GM12878 (cell line): ENCODE measurements around the gene G2E3.

Source experiments
- CEBPB ChIP-seq, 2 experiments: fragments of 150-350 bp in 1 of 2; IDR thresholded peaks; 2 replicates each; pipeline ENCODE4 v1.6.1; 2012 to 2014; ENCODE audit warnings: low read depth in 2 of 2, low read length in 2 of 2, borderline replicate concordance in 1 of 2, inconsistent platforms in 1 of 2
- CREM ChIP-seq: IDR thresholded peaks from 2 replicates; pipeline ENCODE4 v1.6.1; 2014; ENCODE audit warnings: antibody characterized with exemption, low read depth
- EGR1 ChIP-seq, 2 experiments: IDR thresholded peaks; 1 replicate in 1 of 2; 2 replicates in 1 of 2; pipeline ENCODE4 v1.6.1; 2011 to 2012; ENCODE audit warnings: low read depth in 2 of 2, low read length in 2 of 2, borderline replicate concordance in 1 of 2, mild to moderate bottlenecking in 1 of 2, moderate library complexity in 1 of 2
- EP300 ChIP-seq, 2 experiments: fragments of 150-350 bp in 1 of 2; IDR thresholded peaks; 2 replicates each; pipeline ENCODE4 v1.6.1; 2011 to 2012; ENCODE audit warnings: low read depth in 2 of 2, low read length in 2 of 2, borderline replicate concordance in 1 of 2, improper control_type of control experiment in 1 of 2, inconsistent platforms in 1 of 2; ENCODE audit not compliant: control insufficient read depth in 1 of 2
- EZH2 ChIP-seq: IDR thresholded peaks from 2 replicates; pipeline ENCODE4 v1.6.1; 2012; ENCODE audit warnings: low read depth, mild to moderate bottlenecking, control low read depth, inconsistent platforms, low read length, borderline replicate concordance; ENCODE audit not compliant: control insufficient read depth
- GABPA ChIP-seq: IDR thresholded peaks from 2 replicates; pipeline ENCODE4 v1.6.1; 2014; ENCODE audit warnings: antibody characterized with exemption, low read depth, mild to moderate bottlenecking, inconsistent platforms
- KLF5 ChIP-seq: fragments of 450-650 bp; IDR thresholded peaks from 2 replicates; pipeline ENCODE4 v1.6.1; 2014; ENCODE audit warnings: mild to moderate bottlenecking; ENCODE audit not compliant: partially characterized antibody
- POLR2AphosphoS5 ChIP-seq: IDR thresholded peaks from 2 replicates; pipeline ENCODE4 v1.6.1; 2011; ENCODE audit warnings: mild to moderate bottlenecking, low read length, inconsistent platforms
- SMAD1 ChIP-seq: fragments of 450-650 bp; IDR thresholded peaks from 2 replicates; pipeline ENCODE4 v1.6.1; 2018; ENCODE audit warnings: mild to moderate bottlenecking, low read depth; ENCODE audit not compliant: partially characterized antibody
- SPI1 ChIP-seq: IDR thresholded peaks from 2 replicates; pipeline ENCODE4 v1.6.1; 2011; ENCODE audit warnings: low read depth, mild to moderate bottlenecking, low read length, moderate library complexity, borderline replicate concordance; ENCODE audit not compliant: insufficient read depth
- TAF1 ChIP-seq: IDR thresholded peaks from 2 replicates; pipeline ENCODE4 v1.6.1; 2011; ENCODE audit warnings: mild to moderate bottlenecking, low read depth, low read length, borderline replicate concordance
- TF ChIP-seq, protein P1 (sequence below), 3 experiments: IDR thresholded peaks in 2 of 3; conservative IDR thresholded peaks in 1 of 3; 2 replicates each; pipeline ENCODE4 v1.5.1; 2011; ENCODE audit warnings: low read depth in 3 of 3, low read length in 3 of 3, mild to moderate bottlenecking in 3 of 3, control low read depth in 2 of 3, moderate library complexity in 2 of 3, inconsistent platforms in 1 of 3, mixed read lengths in 1 of 3; ENCODE audit not compliant: control insufficient read depth in 2 of 3, insufficient read depth in 1 of 3; ENCODE audit errors: extremely low read depth in 1 of 3
- TF ChIP-seq, protein P2 (sequence below): IDR thresholded peaks from 2 replicates; pipeline ENCODE4 v1.6.1; 2011; ENCODE audit warnings: borderline replicate concordance, low read depth, mild to moderate bottlenecking, moderate library complexity, low read length; ENCODE audit not compliant: insufficient read depth, poor library complexity, severe bottlenecking
- TF ChIP-seq, protein P3 (sequence below): fragments of 450-650 bp; IDR thresholded peaks from 2 replicates; pipeline ENCODE4 v1.6.1; 2017; ENCODE audit warnings: mild to moderate bottlenecking, moderate library complexity

DNA sequence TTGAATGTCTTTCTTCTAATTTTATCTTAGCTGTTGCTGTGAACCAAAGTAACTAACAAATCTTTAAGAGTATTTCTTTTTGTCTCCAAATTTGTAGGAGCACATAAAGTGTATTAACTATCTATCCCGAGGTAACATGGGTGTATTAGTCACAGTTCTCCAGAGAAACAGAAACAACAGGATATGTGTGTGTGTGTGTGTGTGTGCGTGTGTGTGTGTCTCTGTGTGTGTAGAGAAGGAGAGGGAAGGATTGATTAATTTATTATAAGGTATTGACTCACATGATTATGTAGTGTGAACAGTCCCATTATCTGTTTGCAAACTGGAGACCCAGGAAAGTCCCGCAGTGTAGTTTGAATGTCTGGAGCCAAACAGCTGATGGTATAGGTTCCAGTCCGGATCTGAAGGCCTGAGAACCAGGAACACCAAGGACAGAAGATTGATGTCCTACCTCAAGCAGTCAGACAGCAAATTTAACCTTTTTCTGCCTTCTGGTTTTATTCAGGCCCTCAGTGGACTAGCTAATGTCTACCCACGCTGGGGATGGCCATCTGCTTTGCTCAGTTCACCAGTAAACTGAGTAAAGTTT lies 14.4 kb downstream of the G2E3 start:
- TF ChIP-seq GABPA (no peak), SMAD1 (no peak), EGR1 (IDR thresholded peaks at IDR 0.05; ENCODE audit: borderline replicate concordance in 1 of 2, low read depth in 2 of 2, low read length in 2 of 2) (no peak), CEBPB (IDR thresholded peaks at IDR 0.05; ENCODE audit: borderline replicate concordance in 1 of 2, low read depth in 2 of 2, low read length in 2 of 2) (no peak), SPI1 (no peak), TAF1 (no peak), EP300 (IDR thresholded peaks at IDR 0.05; ENCODE audit: borderline replicate concordance in 1 of 2, control insufficient read depth in 1 of 2, low read depth in 2 of 2, low read length in 2 of 2) (no peak), EZH2 (no peak), POLR2AphosphoS5 (no peak), CREM (no peak), KLF5 (no peak)
- TF ChIP-seq, protein P1, sequence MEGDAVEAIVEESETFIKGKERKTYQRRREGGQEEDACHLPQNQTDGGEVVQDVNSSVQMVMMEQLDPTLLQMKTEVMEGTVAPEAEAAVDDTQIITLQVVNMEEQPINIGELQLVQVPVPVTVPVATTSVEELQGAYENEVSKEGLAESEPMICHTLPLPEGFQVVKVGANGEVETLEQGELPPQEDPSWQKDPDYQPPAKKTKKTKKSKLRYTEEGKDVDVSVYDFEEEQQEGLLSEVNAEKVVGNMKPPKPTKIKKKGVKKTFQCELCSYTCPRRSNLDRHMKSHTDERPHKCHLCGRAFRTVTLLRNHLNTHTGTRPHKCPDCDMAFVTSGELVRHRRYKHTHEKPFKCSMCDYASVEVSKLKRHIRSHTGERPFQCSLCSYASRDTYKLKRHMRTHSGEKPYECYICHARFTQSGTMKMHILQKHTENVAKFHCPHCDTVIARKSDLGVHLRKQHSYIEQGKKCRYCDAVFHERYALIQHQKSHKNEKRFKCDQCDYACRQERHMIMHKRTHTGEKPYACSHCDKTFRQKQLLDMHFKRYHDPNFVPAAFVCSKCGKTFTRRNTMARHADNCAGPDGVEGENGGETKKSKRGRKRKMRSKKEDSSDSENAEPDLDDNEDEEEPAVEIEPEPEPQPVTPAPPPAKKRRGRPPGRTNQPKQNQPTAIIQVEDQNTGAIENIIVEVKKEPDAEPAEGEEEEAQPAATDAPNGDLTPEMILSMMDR (IDR thresholded peaks at IDR 0.05 in 2 of 3, conservative IDR thresholded peaks at IDR 0.05 in 1 of 3; ENCODE audit: control insufficient read depth in 2 of 3, extremely low read depth in 1 of 3, insufficient read depth in 1 of 3, low read depth in 3 of 3, low read length in 3 of 3): no peak
- TF ChIP-seq, protein P2, sequence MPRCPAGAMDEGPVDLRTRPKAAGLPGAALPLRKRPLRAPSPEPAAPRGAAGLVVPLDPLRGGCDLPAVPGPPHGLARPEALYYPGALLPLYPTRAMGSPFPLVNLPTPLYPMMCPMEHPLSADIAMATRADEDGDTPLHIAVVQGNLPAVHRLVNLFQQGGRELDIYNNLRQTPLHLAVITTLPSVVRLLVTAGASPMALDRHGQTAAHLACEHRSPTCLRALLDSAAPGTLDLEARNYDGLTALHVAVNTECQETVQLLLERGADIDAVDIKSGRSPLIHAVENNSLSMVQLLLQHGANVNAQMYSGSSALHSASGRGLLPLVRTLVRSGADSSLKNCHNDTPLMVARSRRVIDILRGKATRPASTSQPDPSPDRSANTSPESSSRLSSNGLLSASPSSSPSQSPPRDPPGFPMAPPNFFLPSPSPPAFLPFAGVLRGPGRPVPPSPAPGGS: no peak
- TF ChIP-seq, protein P3, sequence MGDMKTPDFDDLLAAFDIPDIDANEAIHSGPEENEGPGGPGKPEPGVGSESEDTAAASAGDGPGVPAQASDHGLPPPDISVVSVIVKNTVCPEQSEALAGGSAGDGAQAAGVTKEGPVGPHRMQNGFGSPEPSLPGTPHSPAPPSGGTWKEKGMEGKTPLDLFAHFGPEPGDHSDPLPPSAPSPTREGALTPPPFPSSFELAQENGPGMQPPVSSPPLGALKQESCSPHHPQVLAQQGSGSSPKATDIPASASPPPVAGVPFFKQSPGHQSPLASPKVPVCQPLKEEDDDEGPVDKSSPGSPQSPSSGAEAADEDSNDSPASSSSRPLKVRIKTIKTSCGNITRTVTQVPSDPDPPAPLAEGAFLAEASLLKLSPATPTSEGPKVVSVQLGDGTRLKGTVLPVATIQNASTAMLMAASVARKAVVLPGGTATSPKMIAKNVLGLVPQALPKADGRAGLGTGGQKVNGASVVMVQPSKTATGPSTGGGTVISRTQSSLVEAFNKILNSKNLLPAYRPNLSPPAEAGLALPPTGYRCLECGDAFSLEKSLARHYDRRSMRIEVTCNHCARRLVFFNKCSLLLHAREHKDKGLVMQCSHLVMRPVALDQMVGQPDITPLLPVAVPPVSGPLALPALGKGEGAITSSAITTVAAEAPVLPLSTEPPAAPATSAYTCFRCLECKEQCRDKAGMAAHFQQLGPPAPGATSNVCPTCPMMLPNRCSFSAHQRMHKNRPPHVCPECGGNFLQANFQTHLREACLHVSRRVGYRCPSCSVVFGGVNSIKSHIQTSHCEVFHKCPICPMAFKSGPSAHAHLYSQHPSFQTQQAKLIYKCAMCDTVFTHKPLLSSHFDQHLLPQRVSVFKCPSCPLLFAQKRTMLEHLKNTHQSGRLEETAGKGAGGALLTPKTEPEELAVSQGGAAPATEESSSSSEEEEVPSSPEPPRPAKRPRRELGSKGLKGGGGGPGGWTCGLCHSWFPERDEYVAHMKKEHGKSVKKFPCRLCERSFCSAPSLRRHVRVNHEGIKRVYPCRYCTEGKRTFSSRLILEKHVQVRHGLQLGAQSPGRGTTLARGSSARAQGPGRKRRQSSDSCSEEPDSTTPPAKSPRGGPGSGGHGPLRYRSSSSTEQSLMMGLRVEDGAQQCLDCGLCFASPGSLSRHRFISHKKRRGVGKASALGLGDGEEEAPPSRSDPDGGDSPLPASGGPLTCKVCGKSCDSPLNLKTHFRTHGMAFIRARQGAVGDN: no peak
